ENCODE results near the gene TRABD. TPM values are rescaled to one million over a fixed set of nuclear protein-coding genes. Genes with fewer than 3 reads are reported as not detected.

The TRABD gene
- total RNA-seq, 1 donor from 2014 or later: 35.7 TPM

DNA sequence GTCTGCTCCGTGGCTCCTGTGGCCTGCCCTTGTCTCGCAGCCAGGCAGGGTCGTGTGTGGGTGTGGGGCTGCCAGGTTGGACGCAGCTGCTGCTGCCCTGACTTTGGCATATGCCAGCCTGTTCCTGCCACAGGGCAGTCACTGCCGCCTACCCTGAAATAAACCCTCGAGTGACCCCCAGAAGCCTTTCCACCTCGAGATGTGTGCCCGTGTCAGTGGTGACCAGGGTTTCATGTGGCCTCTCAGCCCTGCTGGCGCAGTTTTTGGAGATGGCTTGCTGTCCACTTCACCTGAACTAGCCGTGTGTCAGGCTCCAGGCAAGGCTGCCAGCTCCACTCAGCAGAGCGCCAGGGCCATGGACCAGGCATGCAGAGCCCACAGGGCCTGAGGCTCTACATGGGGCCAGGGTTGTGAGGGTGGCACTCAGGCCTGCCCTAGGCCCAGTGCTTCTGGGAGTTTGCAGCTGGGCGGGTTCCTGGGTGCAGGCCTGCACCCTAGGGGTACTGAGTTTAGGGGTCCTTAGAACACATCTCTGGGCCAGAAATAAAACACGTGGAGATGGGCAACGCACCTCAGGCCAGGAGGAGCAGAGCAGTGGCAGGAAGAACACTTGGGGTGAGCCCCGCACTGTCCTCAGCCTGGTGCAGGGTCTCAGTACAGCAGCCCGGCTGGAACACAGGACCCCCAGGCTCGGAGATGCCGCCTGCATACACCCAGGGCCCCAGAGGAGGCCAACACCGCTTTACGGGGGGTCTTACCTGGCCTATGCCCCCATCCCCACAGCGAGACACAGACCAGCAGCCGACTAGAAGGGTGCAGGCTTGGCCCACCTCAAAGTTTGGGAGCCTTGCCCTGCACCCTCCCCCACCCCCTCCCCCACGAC lies 24.0 kb upstream of the TRABD start:
- TF ChIP-seq EZH2 (IDR thresholded peaks at IDR 0.05; ENCODE audit: insufficient read depth, low read length): no peak
- TF ChIP-seq, protein P1, sequence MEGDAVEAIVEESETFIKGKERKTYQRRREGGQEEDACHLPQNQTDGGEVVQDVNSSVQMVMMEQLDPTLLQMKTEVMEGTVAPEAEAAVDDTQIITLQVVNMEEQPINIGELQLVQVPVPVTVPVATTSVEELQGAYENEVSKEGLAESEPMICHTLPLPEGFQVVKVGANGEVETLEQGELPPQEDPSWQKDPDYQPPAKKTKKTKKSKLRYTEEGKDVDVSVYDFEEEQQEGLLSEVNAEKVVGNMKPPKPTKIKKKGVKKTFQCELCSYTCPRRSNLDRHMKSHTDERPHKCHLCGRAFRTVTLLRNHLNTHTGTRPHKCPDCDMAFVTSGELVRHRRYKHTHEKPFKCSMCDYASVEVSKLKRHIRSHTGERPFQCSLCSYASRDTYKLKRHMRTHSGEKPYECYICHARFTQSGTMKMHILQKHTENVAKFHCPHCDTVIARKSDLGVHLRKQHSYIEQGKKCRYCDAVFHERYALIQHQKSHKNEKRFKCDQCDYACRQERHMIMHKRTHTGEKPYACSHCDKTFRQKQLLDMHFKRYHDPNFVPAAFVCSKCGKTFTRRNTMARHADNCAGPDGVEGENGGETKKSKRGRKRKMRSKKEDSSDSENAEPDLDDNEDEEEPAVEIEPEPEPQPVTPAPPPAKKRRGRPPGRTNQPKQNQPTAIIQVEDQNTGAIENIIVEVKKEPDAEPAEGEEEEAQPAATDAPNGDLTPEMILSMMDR (IDR thresholded peaks at IDR 0.05; ENCODE audit: insufficient read depth, low read depth, low read length): no peak
- no peaks in the 10 kb centered on the region for H3K4me1 Mint-ChIP-seq (ENCODE audit: low read depth, unreplicated experiment)
- H3K4me3 Mint-ChIP-seq (ENCODE audit: unreplicated experiment): no peak overlapping the region
- Histone ChIP-seq H3K9me3 (ENCODE audit: insufficient read depth, low read depth, low read length) (no peaks in the 10 kb centered on the region), H3K27me3 (ENCODE audit: insufficient read depth, low read length) (peaks cover 2% of the 10 kb centered on the region), H2AFZ (ENCODE audit: low read depth, low read length) (no peak overlapping the region), H3K27ac (ENCODE audit: low read depth, low read length) (no peak overlapping the region), H3K4me2 (ENCODE audit: low read length) (no peak overlapping the region), H3K36me3 (ENCODE audit: insufficient read depth, low read length) (no peaks in the 10 kb centered on the region), H3K79me2 (ENCODE audit: insufficient read depth, low read length) (no peaks in the 10 kb centered on the region), H3K4me1 (ENCODE audit: insufficient read depth, low read length) (no peaks in the 10 kb centered on the region), H3K4me3 (ENCODE audit: insufficient read depth, low read depth, low read length) (no peak overlapping the region), H3K9ac (ENCODE audit: low read length) (no peak overlapping the region), H4K20me1 (ENCODE audit: insufficient read depth, low read length) (no peaks in the 10 kb centered on the region)
- peaks cover 42% of the 10 kb centered on the region for H3K27me3 Mint-ChIP-seq (ENCODE audit: low read depth, unreplicated experiment)
- no peak for DNase-seq (ENCODE audit: low read depth)
- no peak for FAIRE-seq
- H3K36me3 Mint-ChIP-seq (ENCODE audit: low read depth, unreplicated experiment): no peaks in the 10 kb centered on the region
- no peak overlapping the region for H3K27ac Mint-ChIP-seq (ENCODE audit: unreplicated experiment)
- peaks cover 4% of the 10 kb centered on the region for H3K9me3 Mint-ChIP-seq (ENCODE audit: unreplicated experiment)

DNA sequence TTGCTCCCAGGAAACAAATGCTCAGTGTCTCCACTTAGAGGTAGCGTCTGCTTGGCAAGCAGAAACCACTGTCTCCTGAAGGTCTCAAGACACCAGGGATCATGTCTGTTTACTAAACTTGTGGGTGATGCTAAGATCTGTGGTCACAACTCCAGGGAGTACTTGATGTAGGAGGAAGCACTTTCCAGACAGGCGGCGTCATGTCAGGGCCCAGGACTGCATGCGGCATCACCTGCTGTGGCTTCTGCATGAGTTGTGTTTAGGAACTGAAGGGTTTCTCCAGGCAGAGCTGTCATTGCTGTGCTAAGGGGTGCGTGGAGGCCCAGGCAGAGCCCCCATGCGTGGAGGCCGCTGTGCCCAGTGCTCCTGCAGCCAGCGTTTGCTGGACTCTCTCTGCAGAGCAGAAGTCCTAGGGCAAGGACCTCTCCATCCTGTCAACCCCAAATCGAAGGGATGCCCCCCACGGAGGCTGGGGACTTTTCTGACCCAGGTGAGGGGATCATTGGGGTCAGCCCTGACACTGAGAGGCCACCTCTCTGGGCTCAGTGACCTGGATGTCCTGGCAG lies 23.2 kb upstream of the TRABD start:
- peaks cover 35% of the 10 kb centered on the region for H3K27me3 Mint-ChIP-seq (ENCODE audit: low read depth, unreplicated experiment)
- H3K27ac ChIP-seq (ENCODE audit: low read depth, low read length): no peak overlapping the region
- H3K4me1 ChIP-seq (ENCODE audit: insufficient read depth, low read length): no peaks in the 10 kb centered on the region
- H3K9me3 ChIP-seq (ENCODE audit: insufficient read depth, low read depth, low read length): no peaks in the 10 kb centered on the region
- H3K4me3 Mint-ChIP-seq (ENCODE audit: unreplicated experiment): no peak overlapping the region
- peaks cover 4% of the 10 kb centered on the region for H3K9me3 Mint-ChIP-seq (ENCODE audit: unreplicated experiment)
- FAIRE-seq (no peak), DNase-seq (ENCODE audit: low read depth) (no peak)
- peaks cover 2% of the 10 kb centered on the region for H3K27me3 ChIP-seq (ENCODE audit: insufficient read depth, low read length)
- no peaks in the 10 kb centered on the region for H3K79me2 ChIP-seq (ENCODE audit: insufficient read depth, low read length)
- no peak overlapping the region for H3K9ac ChIP-seq (ENCODE audit: low read length)
- no peak overlapping the region for H2AFZ ChIP-seq (ENCODE audit: low read depth, low read length)
- H3K27ac Mint-ChIP-seq (ENCODE audit: unreplicated experiment): no peak overlapping the region
- TF ChIP-seq, protein P1 (IDR thresholded peaks at IDR 0.05; ENCODE audit: insufficient read depth, low read depth, low read length): no peak
- no peak for TF ChIP-seq EZH2 (IDR thresholded peaks at IDR 0.05; ENCODE audit: insufficient read depth, low read length)
- no peaks in the 10 kb centered on the region for H3K4me1 Mint-ChIP-seq (ENCODE audit: low read depth, unreplicated experiment)
- H4K20me1 ChIP-seq (ENCODE audit: insufficient read depth, low read length): no peaks in the 10 kb centered on the region
- H3K36me3 ChIP-seq (ENCODE audit: insufficient read depth, low read length): no peaks in the 10 kb centered on the region
- no peaks in the 10 kb centered on the region for H3K36me3 Mint-ChIP-seq (ENCODE audit: low read depth, unreplicated experiment)
- H3K4me2 ChIP-seq (ENCODE audit: low read length): no peak overlapping the region
- H3K4me3 ChIP-seq (ENCODE audit: insufficient read depth, low read depth, low read length): no peak overlapping the region
